ENCODE data around the gene GOLIM4.

DNA sequence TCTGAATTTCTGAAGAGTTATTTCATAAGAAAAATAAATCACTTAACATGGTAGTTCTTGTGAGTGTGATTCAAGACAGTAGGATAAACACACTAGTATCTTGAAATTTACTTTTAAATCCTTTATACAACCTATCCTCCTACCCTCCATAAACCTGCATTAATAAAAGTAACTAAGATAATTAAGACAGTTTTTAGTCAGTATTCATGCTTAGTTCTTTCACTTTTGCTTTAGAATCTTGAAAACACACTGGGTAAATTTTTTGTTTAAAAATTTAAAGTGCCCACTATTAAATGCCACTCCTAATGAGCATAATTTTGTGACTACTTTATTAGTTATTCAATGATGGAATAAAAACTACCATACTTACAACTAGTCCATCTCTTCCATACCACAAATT, 28.8 kb downstream of the GOLIM4 start:
- TF ChIP-seq EP300 (IDR thresholded peaks at IDR 0.05; ENCODE audit: borderline replicate concordance) (no peak), FOXM1 (IDR thresholded peaks at IDR 0.05; ENCODE audit: borderline replicate concordance, low read depth) (no peak), YY1 (IDR thresholded peaks at IDR 0.05; ENCODE audit: low read depth) (no peak), TAF1 (IDR thresholded peaks at IDR 0.05; ENCODE audit: low read depth) (no peak), RAD21 (IDR thresholded peaks at IDR 0.05; ENCODE audit: low read depth) (no peak), TCF12 (IDR thresholded peaks at IDR 0.05; ENCODE audit: low read depth) (no peak), ZBTB7A (IDR thresholded peaks at IDR 0.05; ENCODE audit: low read depth) (no peak), TEAD4 (IDR thresholded peaks at IDR 0.05) (no peak), CEBPB (IDR thresholded peaks at IDR 0.05) (no peak), EGR1 (IDR thresholded peaks at IDR 0.05) (no peak), CREB1 (IDR thresholded peaks at IDR 0.05; ENCODE audit: low read depth) (no peak)
- TF ChIP-seq, protein P1, sequence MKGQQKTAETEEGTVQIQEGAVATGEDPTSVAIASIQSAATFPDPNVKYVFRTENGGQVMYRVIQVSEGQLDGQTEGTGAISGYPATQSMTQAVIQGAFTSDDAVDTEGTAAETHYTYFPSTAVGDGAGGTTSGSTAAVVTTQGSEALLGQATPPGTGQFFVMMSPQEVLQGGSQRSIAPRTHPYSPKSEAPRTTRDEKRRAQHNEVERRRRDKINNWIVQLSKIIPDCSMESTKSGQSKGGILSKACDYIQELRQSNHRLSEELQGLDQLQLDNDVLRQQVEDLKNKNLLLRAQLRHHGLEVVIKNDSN (IDR thresholded peaks at IDR 0.05) = no peak
- TF ChIP-seq, protein P2, sequence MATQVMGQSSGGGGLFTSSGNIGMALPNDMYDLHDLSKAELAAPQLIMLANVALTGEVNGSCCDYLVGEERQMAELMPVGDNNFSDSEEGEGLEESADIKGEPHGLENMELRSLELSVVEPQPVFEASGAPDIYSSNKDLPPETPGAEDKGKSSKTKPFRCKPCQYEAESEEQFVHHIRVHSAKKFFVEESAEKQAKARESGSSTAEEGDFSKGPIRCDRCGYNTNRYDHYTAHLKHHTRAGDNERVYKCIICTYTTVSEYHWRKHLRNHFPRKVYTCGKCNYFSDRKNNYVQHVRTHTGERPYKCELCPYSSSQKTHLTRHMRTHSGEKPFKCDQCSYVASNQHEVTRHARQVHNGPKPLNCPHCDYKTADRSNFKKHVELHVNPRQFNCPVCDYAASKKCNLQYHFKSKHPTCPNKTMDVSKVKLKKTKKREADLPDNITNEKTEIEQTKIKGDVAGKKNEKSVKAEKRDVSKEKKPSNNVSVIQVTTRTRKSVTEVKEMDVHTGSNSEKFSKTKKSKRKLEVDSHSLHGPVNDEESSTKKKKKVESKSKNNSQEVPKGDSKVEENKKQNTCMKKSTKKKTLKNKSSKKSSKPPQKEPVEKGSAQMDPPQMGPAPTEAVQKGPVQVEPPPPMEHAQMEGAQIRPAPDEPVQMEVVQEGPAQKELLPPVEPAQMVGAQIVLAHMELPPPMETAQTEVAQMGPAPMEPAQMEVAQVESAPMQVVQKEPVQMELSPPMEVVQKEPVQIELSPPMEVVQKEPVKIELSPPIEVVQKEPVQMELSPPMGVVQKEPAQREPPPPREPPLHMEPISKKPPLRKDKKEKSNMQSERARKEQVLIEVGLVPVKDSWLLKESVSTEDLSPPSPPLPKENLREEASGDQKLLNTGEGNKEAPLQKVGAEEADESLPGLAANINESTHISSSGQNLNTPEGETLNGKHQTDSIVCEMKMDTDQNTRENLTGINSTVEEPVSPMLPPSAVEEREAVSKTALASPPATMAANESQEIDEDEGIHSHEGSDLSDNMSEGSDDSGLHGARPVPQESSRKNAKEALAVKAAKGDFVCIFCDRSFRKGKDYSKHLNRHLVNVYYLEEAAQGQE (IDR thresholded peaks at IDR 0.05; ENCODE audit: low read depth) = no peak
- TF ChIP-seq, protein P3, sequence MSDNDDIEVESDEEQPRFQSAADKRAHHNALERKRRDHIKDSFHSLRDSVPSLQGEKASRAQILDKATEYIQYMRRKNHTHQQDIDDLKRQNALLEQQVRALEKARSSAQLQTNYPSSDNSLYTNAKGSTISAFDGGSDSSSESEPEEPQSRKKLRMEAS (IDR thresholded peaks at IDR 0.05) = no peak

All from Ishikawa (cell line).